ENCODE data around the gene RASA3.

- TF ChIP-seq CTCF (IDR thresholded peaks at IDR 0.05; ENCODE audit: low read depth, low read length) (no peak), EZH2phosphoT487 (IDR thresholded peaks at IDR 0.05; ENCODE audit: low read depth) (no peak)
Observed at GRCh38 chr13:113963376-113963775, 169.0 kb downstream of the RASA3 start.

Measured in OCI-LY3 (cell line).